ENCODE measurements around the gene RBM15. TPM values are rescaled to one million over a fixed set of nuclear protein-coding genes. Genes with fewer than 3 reads are reported as not detected.

RBM15 gene
- total and polyA plus RNA-seq, 12 donors = 2.3 to 35.1 (median 20.9) TPM

- DNase-seq = peak in 6 of 7 donors; percentile 46 to 73 (median 64)
- TF ChIP-seq CTCF (IDR thresholded peaks at IDR 0.05) (no peak), POLR2A (IDR thresholded peaks at IDR 0.05) (no peak)
These were observed 30.0 kb upstream of the RBM15 start for GRCh38 chr1:110309139-110309538.

GRCh38 chr1:110309767-110310166, 29.4 kb upstream of the RBM15 start:
- no peak for DNase-seq
- no peaks in the 10 kb centered on the region for H3K9me3 ChIP-seq (replicated peaks in 1 of 3)
- no peaks in the 10 kb centered on the region for H3K36me3 ChIP-seq (replicated peaks in 1 of 2)
- TF ChIP-seq POLR2A (IDR thresholded peaks at IDR 0.05) (no peak), CTCF (IDR thresholded peaks at IDR 0.05) (no peak)
- H3K4me3 ChIP-seq = no peak overlapping the region
- H3K27ac ChIP-seq = peak overlapping the region in 2 of 5 donors; percentile 64 to 66
- WGBS, 4 donors = 72 to 87% (median 76%) methylated on average over 3 of the region's 3 CpGs
- peaks cover 0 to 36% of the 10 kb centered on the region in 2 donors for H3K4me1 ChIP-seq (replicated peaks in 1 of 2)
- intact Hi-C loops (cut with DNase I) = loop anchor here (10.0 kb wide), 2 partner anchors 145 to 155 kb away; partner anchors contain the start of gene PROK1 (in 1 of the 2)
- no peaks in the 10 kb centered on the region for H3K27me3 ChIP-seq

More at GRCh38 chr1:110309139-110309538, 30.0 kb upstream of the RBM15 start:
- intact Hi-C loops (cut with DNase I) = no loop called here
- Histone ChIP-seq H3K27ac (peak overlapping the region in 1 of 5 donors; percentile 66), H3K9me3 (replicated peaks in 1 of 3) (no peaks in the 10 kb centered on the region), H3K27me3 (no peaks in the 10 kb centered on the region), H3K4me3 (no peak overlapping the region), H3K4me1 (replicated peaks in 1 of 2) (peaks cover 0 to 36% of the 10 kb centered on the region in 2 donors), H3K36me3 (replicated peaks in 1 of 2) (no peaks in the 10 kb centered on the region)
- WGBS, 4 donors = 44 to 87% (median 69%) methylated on average over 1 of the region's 1 CpG

GRCh38 chr1:110310300-110310699, 28.9 kb upstream of the RBM15 start:
- H3K9me3 ChIP-seq (replicated peaks in 1 of 3) = no peaks in the 10 kb centered on the region
- WGBS, 4 donors = 38 to 55% (median 47%) methylated on average over 5 to 7 of the region's 7 CpGs
- peak overlapping the region in 2 of 5 donors; percentile 64 to 66 for H3K27ac ChIP-seq
- intact Hi-C loops (cut with DNase I) = loop anchor here (10.0 kb wide), 2 partner anchors 145 to 155 kb away; partner anchors contain the start of gene PROK1 (in 1 of the 2)
- H3K4me3 ChIP-seq = no peak overlapping the region
- H3K27me3 ChIP-seq = no peaks in the 10 kb centered on the region
- H3K4me1 ChIP-seq (replicated peaks in 1 of 2) = peaks cover 0 to 36% of the 10 kb centered on the region in 2 donors
- TF ChIP-seq CTCF (IDR thresholded peaks at IDR 0.05) (no peak), POLR2A (IDR thresholded peaks at IDR 0.05) (no peak)
- H3K36me3 ChIP-seq (replicated peaks in 1 of 2) = no peaks in the 10 kb centered on the region
- DNase-seq = peak in 5 of 7 donors; percentile 34 to 70 (median 50)

- intact Hi-C loops (cut with DNase I) = loop anchor here (2.0 to 10.0 kb wide), 4 partner anchors 106 to 152 kb away; partner anchors contain the start of gene PROK1 (in 1 of the 2)
- Histone ChIP-seq H3K27ac (no peak overlapping the region), H3K9me3 (replicated peaks in 1 of 3) (no peaks in the 10 kb centered on the region), H3K4me1 (replicated peaks in 1 of 2) (peaks cover 0 to 28% of the 10 kb centered on the region in 2 donors), H3K4me3 (no peak overlapping the region), H3K36me3 (replicated peaks in 1 of 2) (no peaks in the 10 kb centered on the region), H3K27me3 (no peaks in the 10 kb centered on the region)
- WGBS, 4 donors = 37 to 45% (median 42%) methylated on average over 12 to 14 of the region's 14 CpGs
- no peak for TF ChIP-seq POLR2A (IDR thresholded peaks at IDR 0.05)
- peak; percentile 79 to 99 (median 98) for TF ChIP-seq CTCF (IDR thresholded peaks at IDR 0.05)
- peak; percentile 84 to 93 (median 89) for DNase-seq
These were observed 26.7 kb upstream of the RBM15 start for GRCh38 chr1:110312188-110313121.

Data from adrenal gland (tissue), 12 donors.